SH-SY5Y (cell line): Measurements from ENCODE around the gene POFUT1.

ENCODE experiments used
- GATA2 ChIP-seq: IDR thresholded peaks from 2 replicates; pipeline ENCODE4 v1.6.1; 2011; ENCODE audit warnings: mild to moderate bottlenecking, low read depth, low read length
- GATA3 ChIP-seq: IDR thresholded peaks from 2 replicates; pipeline ENCODE4 v1.6.1; 2011; ENCODE audit warnings: low read depth, mild to moderate bottlenecking, low read length, moderate library complexity

POFUT1 gene

GRCh38 chr20:32235331-32236047, 27.8 kb downstream of the POFUT1 start:
- no peak for TF ChIP-seq GATA2
- TF ChIP-seq GATA3, result no peak

- TF ChIP-seq GATA2, result no peak
- TF ChIP-seq GATA3, result no peak
Observed at GRCh38 chr20:32236048-32236533, 28.4 kb downstream of the POFUT1 start.

- TF ChIP-seq GATA3 (no peak), GATA2 (no peak)
Observed at GRCh38 chr20:32236819-32237218, 29.1 kb downstream of the POFUT1 start.

GRCh38 chr20:32237419-32237818, 29.7 kb downstream of the POFUT1 start:
- no peak for TF ChIP-seq GATA3

- TF ChIP-seq GATA3 (no peak), GATA2 (no peak)
Observed at GRCh38 chr20:32238483-32239425, 31.1 kb downstream of the POFUT1 start.

- no peak for TF ChIP-seq GATA3
- TF ChIP-seq GATA2, result no peak
Observed at GRCh38 chr20:32240205-32240604, 32.5 kb downstream of the POFUT1 start.

- TF ChIP-seq GATA3 (no peak), GATA2 (no peak)
Observed at GRCh38 chr20:32241807-32242206, 34.1 kb downstream of the POFUT1 start.

- no peak for TF ChIP-seq GATA3
- no peak for TF ChIP-seq GATA2
Observed at GRCh38 chr20:32244150-32244823, 36.6 kb downstream of the POFUT1 start.

- TF ChIP-seq GATA2 (no peak), GATA3 (no peak)
Observed at GRCh38 chr20:32244959-32245358, 37.3 kb downstream of the POFUT1 start.

- TF ChIP-seq GATA3, result no peak
- no peak for TF ChIP-seq GATA2
Observed at GRCh38 chr20:32248043-32248442, 40.4 kb downstream of the POFUT1 start.

GRCh38 chr20:32249030-32249738, 41.5 kb downstream of the POFUT1 start:
- no peak for TF ChIP-seq GATA2
- no peak for TF ChIP-seq GATA3

- TF ChIP-seq GATA2, result no peak
- TF ChIP-seq GATA3, result no peak
Observed at GRCh38 chr20:32251470-32251869, 43.8 kb downstream of the POFUT1 start.

- TF ChIP-seq GATA2 (no peak), GATA3 (no peak)
Observed at GRCh38 chr20:32252189-32252588, 44.5 kb downstream of the POFUT1 start.

GRCh38 chr20:32261644-32262043, 54.0 kb downstream of the POFUT1 start:
- TF ChIP-seq GATA3, result no peak
- no peak for TF ChIP-seq GATA2
